PC-3 (cell line): ENCODE results near the gene CLNK. TPM values are rescaled to one million over a fixed set of nuclear protein-coding genes. Genes with fewer than 3 reads are reported as not detected.

Experiments used
- ATAC-seq: fragments of 200-7000 bp; cut with Tn5 transposase; 2 replicates; pipeline ENCODE4 v1.9.1; 2020; ENCODE audit warnings: mild to moderate bottlenecking, moderate library complexity
- BruUV-seq: library from RNA; stranded (reverse); fragments of 400-500 nt; replicated peaks from 2 replicates; lab custom pipeline; 2021; lab: Mats Ljungman, UMichigan
- CTCF ChIA-PET: fragments of 300-600 bp; sonication (Branson Sonifier 250); formaldehyde crosslinking; loops from one replicate; lab custom pipeline; 2022; ENCODE audit warnings: antibody characterized with exemption; lab: Charles Lee
- POLR2A ChIA-PET: fragments of 300-600 bp; sonication (Branson Sonifier 250); formaldehyde crosslinking; loops from one replicate; lab custom pipeline; 2022; ENCODE audit warnings: antibody characterized with exemption; ENCODE audit not compliant: unreplicated experiment; lab: Charles Lee
- DNase-seq: peaks from one replicate; pipeline ENCODE4 v3.0.0-alpha.2; 2015
- H2AFZ ChIP-seq: fragments of 300-600 bp; sonication (generic); 2 replicates; pipeline ENCODE4 v1.6.0; 2016; ENCODE audit warnings: antibody characterized with exemption, low read length
- H3F3A ChIP-seq: fragments of 300-600 bp; sonication (generic); one replicate; pipeline ENCODE4 v1.6.0; 2017; ENCODE audit warnings: antibody characterized with exemption, low read length, control low read depth, mild to moderate bottlenecking; ENCODE audit not compliant: unreplicated experiment
- H3K27ac ChIP-seq: fragments of 300-600 bp; sonication (generic); 2 replicates; pipeline ENCODE4 v1.5.1; 2016; ENCODE audit warnings: mild to moderate bottlenecking, low read length
- H3K27me3 ChIP-seq: fragments of 300-600 bp; sonication (generic); 2 replicates; pipeline ENCODE4 v1.6.1; 2016; ENCODE audit warnings: low read length, mixed read lengths
- H3K36me3 ChIP-seq: fragments of 300-600 bp; sonication (generic); 2 replicates; pipeline ENCODE4 v1.6.1; 2016; ENCODE audit warnings: low read depth, mixed run types, low read length, mixed read lengths
- H3K4me1 ChIP-seq: fragments of 300-600 bp; sonication (generic); 2 replicates; pipeline ENCODE4 v1.5.1; 2016; ENCODE audit warnings: low read length; ENCODE audit not compliant: insufficient read depth
- H3K4me2 ChIP-seq: fragments of 300-600 bp; sonication (generic); 2 replicates; pipeline ENCODE4 v1.6.0; 2016; ENCODE audit warnings: low read length
- H3K4me3 ChIP-seq: fragments of 300-600 bp; sonication (generic); 2 replicates; pipeline ENCODE4 v1.5.1; 2016; ENCODE audit warnings: mild to moderate bottlenecking, low read length, mixed read lengths
- H3K79me2 ChIP-seq: fragments of 300-600 bp; sonication (generic); 2 replicates; pipeline ENCODE4 v1.6.1; 2017; ENCODE audit warnings: low read length, mixed read lengths
- H3K9ac ChIP-seq: fragments of 300-600 bp; sonication (generic); 2 replicates; pipeline ENCODE4 v1.6.0; 2016; ENCODE audit warnings: mild to moderate bottlenecking, low read length
- H3K9me2 ChIP-seq: fragments of 300-600 bp; sonication (generic); replicated peaks from 2 replicates; pipeline ENCODE4 v1.6.1; 2016; ENCODE audit warnings: mixed run types, low read length, mixed read lengths
- H3K9me3 ChIP-seq: fragments of 300-600 bp; sonication (generic); 2 replicates; pipeline ENCODE4 v1.6.1; 2016; ENCODE audit warnings: low read length, mixed read lengths
- H4K20me1 ChIP-seq: fragments of 300-600 bp; sonication (generic); 2 replicates; pipeline ENCODE4 v1.6.1; 2016; ENCODE audit warnings: low read length, mixed read lengths
- CTCF ChIP-seq: fragments of 300-600 bp; sonication (generic); conservative IDR thresholded peaks from 2 replicates; pipeline ENCODE4 v1.5.1; 2017; ENCODE audit warnings: antibody characterized with exemption, low read depth, mild to moderate bottlenecking, low read length
- EZH2 ChIP-seq: fragments of 300-600 bp; sonication (generic); IDR thresholded peaks from one replicate; pipeline ENCODE4 v1.6.1; 2017; ENCODE audit warnings: antibody characterized with exemption, mild to moderate bottlenecking, low read length; ENCODE audit not compliant: unreplicated experiment
- EZH2phosphoT487 ChIP-seq: fragments of 300-600 bp; sonication (generic); IDR thresholded peaks from 2 replicates; pipeline ENCODE4 v1.6.1; 2018; ENCODE audit warnings: mild to moderate bottlenecking, antibody characterized with exemption, low read length, borderline replicate concordance
- intact Hi-C: fragments of 100-400 bp; cut with micrococcal nuclease; formaldehyde crosslinking; loops from 2 replicates; pipeline ENCODE4 v1.9.0; 2023
- total RNA-seq: library from RNA; depleted of rRNA; stranded (reverse); fragments of >200 nt; gene quantifications from 2 replicates; pipeline ENCODE4 v1.2.3, GENCODE V29; 2014

CLNK gene
- total RNA-seq, 1 experiment from 2014 or later, result not detected

GRCh38 chr4:10565166-10565780 lies 119.3 kb downstream of the CLNK start:
- no peaks in the 10 kb centered on the region for H4K20me1 ChIP-seq
- no peaks in the 10 kb centered on the region for H3F3A ChIP-seq
- no peak for DNase-seq
- intact Hi-C loops, result no loop called here
- POLR2A ChIA-PET, result no interaction called here
- no peak overlapping the region for H3K4me3 ChIP-seq
- no peaks in the 10 kb centered on the region for H3K79me2 ChIP-seq
- H3K9me3 ChIP-seq, result no peaks in the 10 kb centered on the region
- TF ChIP-seq EZH2 (no peak), EZH2phosphoT487 (no peak), CTCF (no peak)
- no peak overlapping the region for H3K4me2 ChIP-seq
- H3K27me3 ChIP-seq, result no peaks in the 10 kb centered on the region
- no peak for ATAC-seq
- H2AFZ ChIP-seq, result no peak overlapping the region
- no TSS peak for BruUV-seq
- no peaks in the 10 kb centered on the region for H3K4me1 ChIP-seq
- H3K36me3 ChIP-seq, result no peaks in the 10 kb centered on the region
- no peaks in the 10 kb centered on the region for H3K9me2 ChIP-seq
- no peak overlapping the region for H3K27ac ChIP-seq
- CTCF ChIA-PET, result no interaction called here
- H3K9ac ChIP-seq, result no peak overlapping the region

GRCh38 chr4:10554694-10555093 lies 129.9 kb downstream of the CLNK start:
- Histone ChIP-seq H3K9me3 (no peaks in the 10 kb centered on the region), H3F3A (no peaks in the 10 kb centered on the region), H3K9me2 (no peaks in the 10 kb centered on the region), H3K27me3 (no peaks in the 10 kb centered on the region; the same call in 1 of the 2 replicates), H3K4me1 (no peaks in the 10 kb centered on the region), H3K27ac (no peak overlapping the region), H3K4me3 (no peak overlapping the region), H3K79me2 (no peaks in the 10 kb centered on the region), H3K36me3 (no peaks in the 10 kb centered on the region), H3K4me2 (no peak overlapping the region), H4K20me1 (no peaks in the 10 kb centered on the region), H2AFZ (no peak overlapping the region), H3K9ac (no peak overlapping the region)
- peak; percentile 79 for TF ChIP-seq CTCF
- TF ChIP-seq EZH2phosphoT487, result no peak
- intact Hi-C loops, result no loop called here
- ATAC-seq (peak; percentile 54), DNase-seq (peak; percentile 77)
- no TSS peak for BruUV-seq
- ChIA-PET POLR2A (no interaction called here), CTCF (no interaction called here)

GRCh38 chr4:10554121-10554520 lies 130.4 kb downstream of the CLNK start:
- H3K9me2 ChIP-seq, result no peaks in the 10 kb centered on the region
- DNase-seq, result no peak
- no peaks in the 10 kb centered on the region for H3F3A ChIP-seq
- no peak overlapping the region for H3K4me3 ChIP-seq
- BruUV-seq, result no TSS peak
- no peaks in the 10 kb centered on the region for H3K79me2 ChIP-seq
- ATAC-seq, result no peak
- no peak overlapping the region for H3K9ac ChIP-seq
- no peaks in the 10 kb centered on the region for H3K36me3 ChIP-seq
- H3K4me2 ChIP-seq, result no peak overlapping the region
- POLR2A ChIA-PET, result no interaction called here
- H3K4me1 ChIP-seq, result no peaks in the 10 kb centered on the region
- no peaks in the 10 kb centered on the region for H4K20me1 ChIP-seq
- H3K27ac ChIP-seq, result no peak overlapping the region
- CTCF ChIA-PET, result no interaction called here
- no peak overlapping the region for H2AFZ ChIP-seq
- intact Hi-C loops, result no loop called here
- H3K27me3 ChIP-seq, result no peaks in the 10 kb centered on the region; the same call in 1 of the 2 replicates
- TF ChIP-seq CTCF, result no peak
- no peak for TF ChIP-seq EZH2phosphoT487
- TF ChIP-seq EZH2, result no peak
- H3K9me3 ChIP-seq, result no peaks in the 10 kb centered on the region
